ENCODE measurements around the gene CEP104.
"Not testable (repeated sequence)": the region's sequence is repeated elsewhere in the genome, so short reads cannot be mapped to it uniquely, and the experiment has no call there.

CEP104 gene

GRCh38 chr1:3821447-3821846 lies 35.6 kb downstream of the CEP104 start:
- no peak for DNase-seq

- DNase-seq, result no peak
Observed at GRCh38 chr1:3821004-3821403, 36.0 kb downstream of the CEP104 start.

GRCh38 chr1:3820316-3820715 lies 36.7 kb downstream of the CEP104 start:
- DNase-seq, result no peak

- DNase-seq, result no peak
Observed at GRCh38 chr1:3819771-3820200, 37.2 kb downstream of the CEP104 start.

GRCh38 chr1:3817821-3818597 lies 39.0 kb downstream of the CEP104 start:
- no peak for DNase-seq

GRCh38 chr1:3817138-3817740 lies 39.8 kb downstream of the CEP104 start:
- DNase-seq, result no peak

GRCh38 chr1:3816331-3817137 lies 40.5 kb downstream of the CEP104 start:
- DNase-seq, result no peak

GRCh38 chr1:3814771-3815561 lies 42.0 kb downstream of the CEP104 start:
- no peak for DNase-seq

GRCh38 chr1:3814065-3814464 lies 42.9 kb downstream of the CEP104 start:
- DNase-seq, result no peak

- DNase-seq, result no peak
Observed at GRCh38 chr1:3811595-3811911, 45.5 kb downstream of the CEP104 start.

GRCh38 chr1:3810149-3810761 lies 46.8 kb downstream of the CEP104 start:
- DNase-seq, result not testable (repeated sequence)

GRCh38 chr1:3809680-3810079 lies 47.3 kb downstream of the CEP104 start:
- DNase-seq, result no peak

- no peak for DNase-seq
Observed at GRCh38 chr1:3807769-3808168, 49.2 kb downstream of the CEP104 start.

GRCh38 chr1:3805038-3805437 lies 52.0 kb downstream of the CEP104 start:
- no peak for DNase-seq

- DNase-seq, result not testable (repeated sequence)
Observed at GRCh38 chr1:3804627-3804944, 52.4 kb downstream of the CEP104 start.

GRCh38 chr1:3803905-3804626 lies 52.9 kb downstream of the CEP104 start:
- DNase-seq, result no peak

GRCh38 chr1:3800795-3801194 lies 56.2 kb downstream of the CEP104 start:
- not testable (repeated sequence) for DNase-seq

GRCh38 chr1:3799976-3800685 lies 56.9 kb downstream of the CEP104 start:
- no peak for DNase-seq

GRCh38 chr1:3796215-3797061 lies 60.6 kb downstream of the CEP104 start, which contains the start of gene LRRC47:
Gene LRRC47, minus strand, starts transcription at chr1:3796498. Its CDS starts 22 bp downstream, at chr1:3796476.
- peak; percentile 95 for DNase-seq
